WTC11 (cell line): ENCODE measurements around the gene PXT1. TPM values are rescaled to one million over a fixed set of nuclear protein-coding genes. Genes with fewer than 3 reads are reported as not detected.

ENCODE experiments used
- ATAC-seq: fragments of 200-7000 bp; cut with Tn5 transposase; 2 replicates; pipeline ENCODE4 v1.10.0; 2021; ENCODE audit warnings: mild to moderate bottlenecking, moderate library complexity
- CTCF ChIA-PET: fragments of 300-600 bp; sonication (Branson Sonifier 250); formaldehyde crosslinking; loops from one replicate; lab custom pipeline; 2021; ENCODE audit warnings: antibody characterized with exemption; lab: Charles Lee
- POLR2A ChIA-PET: fragments of 350-600 bp; sonication (Branson Sonifier 250); formaldehyde crosslinking; loops from one replicate; lab custom pipeline; 2021; ENCODE audit warnings: antibody characterized with exemption; lab: Charles Lee
- DNase-seq: peaks from one replicate; pipeline ENCODE4 v3.0.0; 2021; ENCODE audit warnings: low spot score
- H3K27ac Mint-ChIP-seq: 2 replicates; pipeline ENCODE4 v1.8.0; 2021; ENCODE audit warnings: mixed read lengths
- H3K27me3 Mint-ChIP-seq: 2 replicates; pipeline ENCODE4 v1.8.0; 2021; ENCODE audit warnings: low read depth, mild to moderate bottlenecking, moderate library complexity, mixed read lengths
- H3K36me3 Mint-ChIP-seq: 2 replicates; pipeline ENCODE4 v1.8.0; 2021; ENCODE audit warnings: mixed read lengths
- H3K4me1 Mint-ChIP-seq: 2 replicates; pipeline ENCODE4 v1.8.0; 2022; ENCODE audit warnings: mixed read lengths
- H3K4me3 Mint-ChIP-seq: 2 replicates; pipeline ENCODE4 v1.8.0; 2021; ENCODE audit warnings: mild to moderate bottlenecking, moderate library complexity, mixed read lengths
- H3K9me3 Mint-ChIP-seq: 2 replicates; pipeline ENCODE4 v1.8.0; 2021; ENCODE audit warnings: mixed read lengths
- ATF1 ChIP-seq: sonication (generic); formaldehyde crosslinking; IDR thresholded peaks from 2 replicates; pipeline ENCODE4 v1.8.1; 2023; ENCODE audit warnings: mild to moderate bottlenecking, moderate library complexity, missing genetic modification reagents
- EMX1 ChIP-seq: fragments of 250-450 bp; sonication (Bioruptor Pico); IDR thresholded peaks from 2 replicates; pipeline ENCODE4 v1.8.0; 2021; ENCODE audit warnings: mild to moderate bottlenecking
- IRF2 ChIP-seq: sonication (generic); formaldehyde crosslinking; IDR thresholded peaks from 2 replicates; pipeline ENCODE4 v1.8.0; 2022; ENCODE audit warnings: low read depth, missing genetic modification reagents, borderline replicate concordance
- NR3C1 ChIP-seq: sonication (generic); formaldehyde crosslinking; conservative IDR thresholded peaks from 2 replicates; pipeline ENCODE4 v1.8.1; 2023; ENCODE audit warnings: low read depth, mild to moderate bottlenecking, missing genetic modification reagents
- RELA ChIP-seq: sonication (generic); formaldehyde crosslinking; IDR thresholded peaks from 2 replicates; pipeline ENCODE4 v1.8.1; 2022; ENCODE audit warnings: missing genetic modification reagents, mild to moderate bottlenecking, borderline replicate concordance
- TEAD4 ChIP-seq: sonication (generic); formaldehyde crosslinking; IDR thresholded peaks from 2 replicates; pipeline ENCODE4 v1.8.0; 2022; ENCODE audit warnings: mild to moderate bottlenecking, missing genetic modification reagents
- ZNF121 ChIP-seq: sonication (generic); formaldehyde crosslinking; IDR thresholded peaks from 2 replicates; pipeline ENCODE4 v1.8.0; 2023; ENCODE audit warnings: missing genetic modification reagents
- ZNF416 ChIP-seq: fragments of 250-450 bp; sonication (Bioruptor Pico); IDR thresholded peaks from 2 replicates; pipeline ENCODE4 v1.9.0; 2021; ENCODE audit warnings: mild to moderate bottlenecking, inconsistent platforms
- ZNF671 ChIP-seq: fragments of 250-450 bp; sonication (Bioruptor Pico); IDR thresholded peaks from 2 replicates; pipeline ENCODE4 v1.8.0; 2021; ENCODE audit warnings: mild to moderate bottlenecking
- total RNA-seq: library from RNA; stranded (reverse); gene quantifications from 3 replicates; pipeline ENCODE4 v1.2.3, GENCODE V29; 2021
- TF ChIP-seq, protein P1 (sequence below): sonication (generic); formaldehyde crosslinking; IDR thresholded peaks from 2 replicates; pipeline ENCODE4 v1.8.1; 2022; ENCODE audit warnings: mild to moderate bottlenecking, moderate library complexity, missing genetic modification reagents
- TF ChIP-seq, protein P2 (sequence below): fragments of 250-450 bp; sonication (Bioruptor Pico); IDR thresholded peaks from 2 replicates; pipeline ENCODE4 v1.9.0; 2021; ENCODE audit warnings: mild to moderate bottlenecking
- TF ChIP-seq, protein P3 (sequence below): sonication (generic); formaldehyde crosslinking; IDR thresholded peaks from 2 replicates; pipeline ENCODE4 v1.8.0; 2022; ENCODE audit warnings: mild to moderate bottlenecking, missing genetic modification reagents
- TF ChIP-seq, protein P4 (sequence below): sonication (generic); formaldehyde crosslinking; IDR thresholded peaks from 2 replicates; pipeline ENCODE4 v1.8.1; 2022; ENCODE audit warnings: mild to moderate bottlenecking, missing genetic modification reagents, moderate library complexity, borderline replicate concordance
- TF ChIP-seq, protein P5 (sequence below): sonication (generic); formaldehyde crosslinking; IDR thresholded peaks from 2 replicates; pipeline ENCODE4 v1.8.1; 2023; ENCODE audit warnings: mild to moderate bottlenecking, missing genetic modification reagents
- TF ChIP-seq, protein P6 (sequence below): sonication (generic); formaldehyde crosslinking; IDR thresholded peaks from 2 replicates; pipeline ENCODE4 v1.8.0; 2022; ENCODE audit warnings: mild to moderate bottlenecking, missing genetic modification reagents
- TF ChIP-seq, protein P7 (sequence below): sonication (generic); formaldehyde crosslinking; conservative IDR thresholded peaks from 2 replicates; pipeline ENCODE4 v1.8.1; 2023; ENCODE audit warnings: mild to moderate bottlenecking, low read depth, missing genetic modification reagents, moderate library complexity

PXT1 gene
- total RNA-seq, 1 experiment from 2014 or later = 0.15 TPM

DNA sequence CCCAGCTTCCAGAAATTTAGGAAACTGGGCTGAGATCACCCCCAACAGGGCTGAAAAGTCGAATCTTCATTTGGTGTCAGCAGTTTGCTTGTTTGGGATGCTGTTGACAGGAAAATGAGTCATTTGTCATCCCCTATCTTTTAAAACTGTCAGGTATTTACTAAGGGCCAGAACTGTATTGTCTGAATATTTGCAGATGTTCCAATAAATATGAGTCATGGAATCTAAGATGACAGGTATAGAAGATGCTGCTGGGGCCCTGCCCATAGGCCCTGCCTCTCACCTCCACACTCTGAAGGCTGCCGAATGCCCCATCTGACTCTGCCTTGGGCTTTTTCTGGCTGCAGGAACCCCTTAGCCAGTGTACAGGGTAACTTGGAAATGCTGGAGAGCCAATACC is 59.0 kb downstream of the PXT1 start:
- CTCF ChIA-PET = interaction anchor here (2.0 kb wide), 1 partner anchor 43 kb away, joined by 4 read pairs; no protein-coding TSS in a partner anchor
- POLR2A ChIA-PET = no interaction called here
- peaks cover 26% of the 10 kb centered on the region for H3K4me1 Mint-ChIP-seq
- H3K9me3 Mint-ChIP-seq = no peaks in the 10 kb centered on the region
- ATAC-seq = no peak
- H3K27me3 Mint-ChIP-seq = peaks cover 43% of the 10 kb centered on the region
- H3K27ac Mint-ChIP-seq = no peak overlapping the region
- no peaks in the 10 kb centered on the region for H3K36me3 Mint-ChIP-seq
- TF ChIP-seq, protein P1, sequence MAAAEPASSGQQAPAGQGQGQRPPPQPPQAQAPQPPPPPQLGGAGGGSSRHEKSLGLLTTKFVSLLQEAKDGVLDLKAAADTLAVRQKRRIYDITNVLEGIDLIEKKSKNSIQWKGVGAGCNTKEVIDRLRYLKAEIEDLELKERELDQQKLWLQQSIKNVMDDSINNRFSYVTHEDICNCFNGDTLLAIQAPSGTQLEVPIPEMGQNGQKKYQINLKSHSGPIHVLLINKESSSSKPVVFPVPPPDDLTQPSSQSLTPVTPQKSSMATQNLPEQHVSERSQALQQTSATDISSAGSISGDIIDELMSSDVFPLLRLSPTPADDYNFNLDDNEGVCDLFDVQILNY (CRISPR knock-in tag) = no peak
- TF ChIP-seq TEAD4 (CRISPR knock-in tag) (no peak), NR3C1 (CRISPR knock-in tag) (no peak), EMX1 (CRISPR knock-in tag) (no peak), ZNF121 (CRISPR knock-in tag) (no peak), IRF2 (no peak)
- TF ChIP-seq, protein P2, sequence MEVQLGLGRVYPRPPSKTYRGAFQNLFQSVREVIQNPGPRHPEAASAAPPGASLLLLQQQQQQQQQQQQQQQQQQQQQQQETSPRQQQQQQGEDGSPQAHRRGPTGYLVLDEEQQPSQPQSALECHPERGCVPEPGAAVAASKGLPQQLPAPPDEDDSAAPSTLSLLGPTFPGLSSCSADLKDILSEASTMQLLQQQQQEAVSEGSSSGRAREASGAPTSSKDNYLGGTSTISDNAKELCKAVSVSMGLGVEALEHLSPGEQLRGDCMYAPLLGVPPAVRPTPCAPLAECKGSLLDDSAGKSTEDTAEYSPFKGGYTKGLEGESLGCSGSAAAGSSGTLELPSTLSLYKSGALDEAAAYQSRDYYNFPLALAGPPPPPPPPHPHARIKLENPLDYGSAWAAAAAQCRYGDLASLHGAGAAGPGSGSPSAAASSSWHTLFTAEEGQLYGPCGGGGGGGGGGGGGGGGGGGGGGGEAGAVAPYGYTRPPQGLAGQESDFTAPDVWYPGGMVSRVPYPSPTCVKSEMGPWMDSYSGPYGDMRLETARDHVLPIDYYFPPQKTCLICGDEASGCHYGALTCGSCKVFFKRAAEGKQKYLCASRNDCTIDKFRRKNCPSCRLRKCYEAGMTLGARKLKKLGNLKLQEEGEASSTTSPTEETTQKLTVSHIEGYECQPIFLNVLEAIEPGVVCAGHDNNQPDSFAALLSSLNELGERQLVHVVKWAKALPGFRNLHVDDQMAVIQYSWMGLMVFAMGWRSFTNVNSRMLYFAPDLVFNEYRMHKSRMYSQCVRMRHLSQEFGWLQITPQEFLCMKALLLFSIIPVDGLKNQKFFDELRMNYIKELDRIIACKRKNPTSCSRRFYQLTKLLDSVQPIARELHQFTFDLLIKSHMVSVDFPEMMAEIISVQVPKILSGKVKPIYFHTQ (CRISPR knock-in tag) = no peak
- TF ChIP-seq, protein P3, sequence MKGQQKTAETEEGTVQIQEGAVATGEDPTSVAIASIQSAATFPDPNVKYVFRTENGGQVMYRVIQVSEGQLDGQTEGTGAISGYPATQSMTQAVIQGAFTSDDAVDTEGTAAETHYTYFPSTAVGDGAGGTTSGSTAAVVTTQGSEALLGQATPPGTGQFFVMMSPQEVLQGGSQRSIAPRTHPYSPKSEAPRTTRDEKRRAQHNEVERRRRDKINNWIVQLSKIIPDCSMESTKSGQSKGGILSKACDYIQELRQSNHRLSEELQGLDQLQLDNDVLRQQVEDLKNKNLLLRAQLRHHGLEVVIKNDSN (CRISPR knock-in tag) = no peak
- TF ChIP-seq, protein P4, sequence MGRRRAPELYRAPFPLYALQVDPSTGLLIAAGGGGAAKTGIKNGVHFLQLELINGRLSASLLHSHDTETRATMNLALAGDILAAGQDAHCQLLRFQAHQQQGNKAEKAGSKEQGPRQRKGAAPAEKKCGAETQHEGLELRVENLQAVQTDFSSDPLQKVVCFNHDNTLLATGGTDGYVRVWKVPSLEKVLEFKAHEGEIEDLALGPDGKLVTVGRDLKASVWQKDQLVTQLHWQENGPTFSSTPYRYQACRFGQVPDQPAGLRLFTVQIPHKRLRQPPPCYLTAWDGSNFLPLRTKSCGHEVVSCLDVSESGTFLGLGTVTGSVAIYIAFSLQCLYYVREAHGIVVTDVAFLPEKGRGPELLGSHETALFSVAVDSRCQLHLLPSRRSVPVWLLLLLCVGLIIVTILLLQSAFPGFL (CRISPR knock-in tag) = no peak
- TF ChIP-seq, protein P5, sequence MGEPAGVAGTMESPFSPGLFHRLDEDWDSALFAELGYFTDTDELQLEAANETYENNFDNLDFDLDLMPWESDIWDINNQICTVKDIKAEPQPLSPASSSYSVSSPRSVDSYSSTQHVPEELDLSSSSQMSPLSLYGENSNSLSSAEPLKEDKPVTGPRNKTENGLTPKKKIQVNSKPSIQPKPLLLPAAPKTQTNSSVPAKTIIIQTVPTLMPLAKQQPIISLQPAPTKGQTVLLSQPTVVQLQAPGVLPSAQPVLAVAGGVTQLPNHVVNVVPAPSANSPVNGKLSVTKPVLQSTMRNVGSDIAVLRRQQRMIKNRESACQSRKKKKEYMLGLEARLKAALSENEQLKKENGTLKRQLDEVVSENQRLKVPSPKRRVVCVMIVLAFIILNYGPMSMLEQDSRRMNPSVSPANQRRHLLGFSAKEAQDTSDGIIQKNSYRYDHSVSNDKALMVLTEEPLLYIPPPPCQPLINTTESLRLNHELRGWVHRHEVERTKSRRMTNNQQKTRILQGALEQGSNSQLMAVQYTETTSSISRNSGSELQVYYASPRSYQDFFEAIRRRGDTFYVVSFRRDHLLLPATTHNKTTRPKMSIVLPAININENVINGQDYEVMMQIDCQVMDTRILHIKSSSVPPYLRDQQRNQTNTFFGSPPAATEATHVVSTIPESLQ = no peak
- TF ChIP-seq, protein P6, sequence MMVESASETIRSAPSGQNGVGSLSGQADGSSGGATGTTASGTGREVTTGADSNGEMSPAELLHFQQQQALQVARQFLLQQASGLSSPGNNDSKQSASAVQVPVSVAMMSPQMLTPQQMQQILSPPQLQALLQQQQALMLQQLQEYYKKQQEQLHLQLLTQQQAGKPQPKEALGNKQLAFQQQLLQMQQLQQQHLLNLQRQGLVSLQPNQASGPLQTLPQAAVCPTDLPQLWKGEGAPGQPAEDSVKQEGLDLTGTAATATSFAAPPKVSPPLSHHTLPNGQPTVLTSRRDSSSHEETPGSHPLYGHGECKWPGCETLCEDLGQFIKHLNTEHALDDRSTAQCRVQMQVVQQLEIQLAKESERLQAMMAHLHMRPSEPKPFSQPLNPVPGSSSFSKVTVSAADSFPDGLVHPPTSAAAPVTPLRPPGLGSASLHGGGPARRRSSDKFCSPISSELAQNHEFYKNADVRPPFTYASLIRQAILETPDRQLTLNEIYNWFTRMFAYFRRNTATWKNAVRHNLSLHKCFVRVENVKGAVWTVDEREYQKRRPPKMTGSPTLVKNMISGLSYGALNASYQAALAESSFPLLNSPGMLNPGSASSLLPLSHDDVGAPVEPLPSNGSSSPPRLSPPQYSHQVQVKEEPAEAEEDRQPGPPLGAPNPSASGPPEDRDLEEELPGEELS (CRISPR knock-in tag) = no peak
- no peak overlapping the region for H3K4me3 Mint-ChIP-seq
- DNase-seq = no peak

DNA sequence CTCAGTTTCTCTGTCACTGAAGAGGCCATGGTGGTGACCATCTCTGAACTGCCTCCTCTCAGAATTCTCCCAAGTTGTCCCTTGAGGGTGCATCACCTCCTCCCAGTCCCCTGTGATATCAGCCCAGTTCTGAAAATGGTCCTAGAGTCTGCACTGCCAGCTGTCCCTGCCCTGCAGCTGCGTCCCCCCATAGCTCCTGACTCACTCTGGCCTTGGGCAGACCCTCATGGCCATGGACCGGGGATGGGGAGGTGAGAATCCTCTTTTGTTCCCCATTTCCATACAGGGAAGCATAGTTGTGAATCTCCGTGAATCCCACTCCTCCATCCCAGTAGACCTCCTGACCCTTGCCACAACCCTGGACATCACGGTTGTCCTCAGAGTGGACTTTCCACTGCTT is 59.7 kb downstream of the PXT1 start:
- TF ChIP-seq, protein P7, sequence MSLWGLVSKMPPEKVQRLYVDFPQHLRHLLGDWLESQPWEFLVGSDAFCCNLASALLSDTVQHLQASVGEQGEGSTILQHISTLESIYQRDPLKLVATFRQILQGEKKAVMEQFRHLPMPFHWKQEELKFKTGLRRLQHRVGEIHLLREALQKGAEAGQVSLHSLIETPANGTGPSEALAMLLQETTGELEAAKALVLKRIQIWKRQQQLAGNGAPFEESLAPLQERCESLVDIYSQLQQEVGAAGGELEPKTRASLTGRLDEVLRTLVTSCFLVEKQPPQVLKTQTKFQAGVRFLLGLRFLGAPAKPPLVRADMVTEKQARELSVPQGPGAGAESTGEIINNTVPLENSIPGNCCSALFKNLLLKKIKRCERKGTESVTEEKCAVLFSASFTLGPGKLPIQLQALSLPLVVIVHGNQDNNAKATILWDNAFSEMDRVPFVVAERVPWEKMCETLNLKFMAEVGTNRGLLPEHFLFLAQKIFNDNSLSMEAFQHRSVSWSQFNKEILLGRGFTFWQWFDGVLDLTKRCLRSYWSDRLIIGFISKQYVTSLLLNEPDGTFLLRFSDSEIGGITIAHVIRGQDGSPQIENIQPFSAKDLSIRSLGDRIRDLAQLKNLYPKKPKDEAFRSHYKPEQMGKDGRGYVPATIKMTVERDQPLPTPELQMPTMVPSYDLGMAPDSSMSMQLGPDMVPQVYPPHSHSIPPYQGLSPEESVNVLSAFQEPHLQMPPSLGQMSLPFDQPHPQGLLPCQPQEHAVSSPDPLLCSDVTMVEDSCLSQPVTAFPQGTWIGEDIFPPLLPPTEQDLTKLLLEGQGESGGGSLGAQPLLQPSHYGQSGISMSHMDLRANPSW (CRISPR knock-in tag) = no peak
- no peak for TF ChIP-seq ZNF416 (CRISPR knock-in tag)
- no peak for TF ChIP-seq ATF1
- no peak for TF ChIP-seq ZNF671 (CRISPR knock-in tag)
- no peak for TF ChIP-seq RELA (CRISPR knock-in tag)
- Mint-ChIP-seq H3K27ac (no peak overlapping the region), H3K4me3 (no peak overlapping the region), H3K9me3 (no peaks in the 10 kb centered on the region), H3K36me3 (no peaks in the 10 kb centered on the region), H3K27me3 (peaks cover 37% of the 10 kb centered on the region), H3K4me1 (peaks cover 25% of the 10 kb centered on the region)
- ATAC-seq (no peak), DNase-seq (no peak)
- ChIA-PET CTCF (interaction anchor here (2.0 kb wide), 1 partner anchor 42 kb away, joined by 4 read pairs; no protein-coding TSS in a partner anchor), POLR2A (no interaction called here)
